HepG2 (cell line): ENCODE data around the gene RARA. TPM values are rescaled to one million over a fixed set of nuclear protein-coding genes. Genes with fewer than 3 reads are reported as not detected.
"Not testable (repeated sequence)": the region's sequence is repeated elsewhere in the genome, so short reads cannot be mapped to it uniquely, and the experiment has no call there.

ENCODE experiments used
- ATAC-seq: fragments of 200-7000 bp; cut with Tn5 transposase; 3 replicates; pipeline ENCODE4 v1.9.1; 2020; ENCODE audit warnings: mild to moderate bottlenecking, moderate library complexity
- BruUV-seq: library from RNA; stranded (reverse); fragments of 400-500 nt; replicated peaks from 2 replicates; lab custom pipeline; 2021; lab: Mats Ljungman, UMichigan
- CTCF ChIA-PET: fragments of 300-600 bp; formaldehyde crosslinking; extraction: SDS; loops from one replicate; lab custom pipeline; 2021; ENCODE audit warnings: low total read pairs, inconsistent platforms, low intra/inter-chr PET ratio; lab: Yijun Ruan, JAX
- POLR2A ChIA-PET: fragments of 350-600 bp; sonication (Branson Sonifier 250); formaldehyde crosslinking; loops from one replicate; lab custom pipeline; 2020; ENCODE audit warnings: antibody characterized with exemption, inconsistent platforms; lab: Yijun Ruan, JAX
- DNase-seq: peaks from one replicate; pipeline ENCODE4 v3.0.0-alpha.2; 2015; ENCODE audit warnings: low spot score
- FAIRE-seq: peaks from 3 replicates; lab custom pipeline; 2011; peaks lifted over from hg19 to GRCh38; lab: Jason Lieb, UNC
- H2AFZ ChIP-seq: one replicate; pipeline ENCODE4 v1.6.1; 2011; ENCODE audit warnings: low read length, inconsistent platforms
- H3K27ac ChIP-seq: fragments of 300-600 bp; 3 replicates; pipeline ENCODE4 v1.8.0; 2011; ENCODE audit warnings: mixed run types, mild to moderate bottlenecking, mixed read lengths, low read length, inconsistent platforms; ENCODE audit not compliant: insufficient read depth; ENCODE audit errors: extremely low read length
- H3K27me3 ChIP-seq, 2 experiments: fragments of 200-600 bp in 1 of 2; 2 replicates in 1 of 2; 3 replicates in 1 of 2; pipeline versions ENCODE4 v1.6.0 to v1.8.0; 2011; ENCODE audit warnings: low read length in 2 of 2, mild to moderate bottlenecking in 2 of 2, moderate library complexity in 2 of 2, inconsistent platforms in 1 of 2; ENCODE audit not compliant: insufficient read depth in 2 of 2, control insufficient read depth in 1 of 2
- H3K36me3 ChIP-seq, 2 experiments: fragments of 200-600 bp in 1 of 2; replicated peaks in 1 of 2; 2 replicates in 1 of 2; 3 replicates in 1 of 2; pipeline versions ENCODE4 v1.5.1 to v1.8.0; 2011; ENCODE audit warnings: low read length in 2 of 2, inconsistent platforms in 1 of 2; ENCODE audit not compliant: insufficient read depth in 2 of 2, control insufficient read depth in 1 of 2
- H3K4me1 ChIP-seq: 2 replicates; pipeline ENCODE4 v1.5.1; 2012; ENCODE audit warnings: low read length, inconsistent platforms; ENCODE audit not compliant: insufficient read depth
- H3K4me2 ChIP-seq: 2 replicates; pipeline ENCODE4 v1.6.0; 2011; ENCODE audit warnings: low read depth, low read length, inconsistent platforms
- H3K4me3 ChIP-seq, 3 experiments: fragments of 200-600 bp in 1 of 3; sonication (generic), shearing (Covaris generic) in 1 of 3; replicated peaks in 1 of 3; 2 replicates each; pipeline ENCODE4 v1.5.1; 2011 to 2016; ENCODE audit warnings: low read length in 3 of 3, inconsistent platforms in 2 of 3, low read depth in 2 of 3, mild to moderate bottlenecking in 2 of 3, control low read depth in 1 of 3, mixed read lengths in 1 of 3; ENCODE audit not compliant: insufficient read depth in 1 of 3
- H3K79me2 ChIP-seq: one replicate; pipeline ENCODE4 v1.6.1; 2011; ENCODE audit warnings: low read length, inconsistent platforms; ENCODE audit not compliant: insufficient read depth
- H3K9ac ChIP-seq: 2 replicates; pipeline ENCODE4 v1.6.0; 2011; ENCODE audit warnings: mild to moderate bottlenecking, low read depth, low read length, inconsistent platforms; ENCODE audit not compliant: insufficient read depth
- H3K9me3 ChIP-seq: 2 replicates; pipeline ENCODE4 v1.5.1; 2012; ENCODE audit warnings: mild to moderate bottlenecking, low read length
- H4K20me1 ChIP-seq: 2 replicates; pipeline ENCODE4 v1.6.0; 2011; ENCODE audit warnings: inconsistent platforms, mild to moderate bottlenecking, low read length, moderate library complexity; ENCODE audit not compliant: insufficient read depth
- CBX5 ChIP-seq: sonication (generic); formaldehyde crosslinking; IDR thresholded peaks from 2 replicates; pipeline ENCODE4 v1.4.0; 2020; ENCODE audit warnings: missing genetic modification reagents, borderline replicate concordance
- HNRNPUL1 ChIP-seq: fragments of 200-400 bp; formaldehyde crosslinking; IDR thresholded peaks from 2 replicates; pipeline ENCODE4 v1.6.1; 2017; ENCODE audit warnings: low read depth, mild to moderate bottlenecking, low read length, moderate library complexity
- NCOA2 ChIP-seq: sonication (generic); formaldehyde crosslinking; IDR thresholded peaks from 2 replicates; pipeline ENCODE4 v1.8.0; 2022; ENCODE audit warnings: inconsistent platforms
- NR2F6 ChIP-seq, 2 experiments: IDR thresholded peaks; 2 replicates each; pipeline ENCODE4 v1.6.1; 2016; ENCODE audit warnings: antibody characterized with exemption in 1 of 2, mild to moderate bottlenecking in 1 of 2
- SOX13 ChIP-seq, 3 experiments: fragments of 450-650 bp in 1 of 3; sonication (generic) in 1 of 3; formaldehyde crosslinking in 1 of 3; IDR thresholded peaks in 2 of 3; conservative IDR thresholded peaks in 1 of 3; 2 replicates each; pipeline versions ENCODE4 v1.5.0 to v1.6.1; 2016 to 2020; ENCODE audit warnings: antibody characterized with exemption in 1 of 3, mild to moderate bottlenecking in 1 of 3, missing compliant biosample characterization in 1 of 3, missing genetic modification reagents in 1 of 3, moderate library complexity in 1 of 3
- SOX5 ChIP-seq: IDR thresholded peaks from 2 replicates; pipeline ENCODE4 v1.6.1; 2016; ENCODE audit warnings: borderline replicate concordance
- SOX6 ChIP-seq, 2 experiments: fragments of 450-650 bp in 1 of 2; sonication (generic) in 1 of 2; formaldehyde crosslinking in 1 of 2; IDR thresholded peaks; 2 replicates each; pipeline versions ENCODE4 v1.4.0 to v1.6.1; 2017 to 2020; ENCODE audit warnings: antibody characterized with exemption in 1 of 2, mild to moderate bottlenecking in 1 of 2, missing genetic modification reagents in 1 of 2
- ZNF331 ChIP-seq: sonication (generic); formaldehyde crosslinking; IDR thresholded peaks from 2 replicates; pipeline ENCODE4 v1.4.0; 2020; ENCODE audit warnings: missing genetic modification reagents
- WGBS: methylation state at CpG from one replicate; pipeline ENCODE4 v1.1.6; 2017; ENCODE audit warnings: low lambda C conversion rate; 5-methylcytosine and 5-hydroxymethylcytosine counted together
- in situ Hi-C: cut with HindIII; loops from 2 replicates; pipeline ENCODE4 v1.10.0; 2017; ENCODE audit warnings: low pct_unique_long_range_greater_than_20kb; ENCODE audit not compliant: extremely low pct_ligation_motif_present
- intact Hi-C: fragments of 100-400 bp; cut with micrococcal nuclease; formaldehyde crosslinking; loops from one replicate; pipeline ENCODE4 v1.10.0; 2022; ENCODE audit not compliant: unreplicated experiment
- polyA plus RNA-seq, 8 experiments: library from polyadenylated mRNA; depleted of rRNA in 3 of 8; stranded (reverse) in 7 of 8; unstranded in 1 of 8; fragments of >200 nt; fragmentation: Illumina TruSeq in 4 of 8; extraction: Trizol in 4 of 8; gene quantifications; 2 replicates each; pipeline versions ENCODE4 v1.2.1 to v1.2.3, GENCODE V29; 2011 to 2016; ENCODE audit warnings: low read depth in 4 of 8, missing spikeins in 1 of 8, mixed read lengths in 1 of 8; ENCODE audit not compliant: insufficient read depth in 1 of 8
- total RNA-seq, 5 experiments: library from RNA; depleted of rRNA; stranded (reverse); fragments of >200 nt; fragmentation: Illumina TruSeq; extraction: Trizol; gene quantifications; 2 replicates each; pipeline ENCODE4 v1.2.3, GENCODE V29; 2016; ENCODE audit warnings: low read depth in 1 of 5
- TF ChIP-seq, protein P1 (sequence below): sonication (generic); formaldehyde crosslinking; IDR thresholded peaks from 2 replicates; pipeline ENCODE4 v1.4.0; 2020; ENCODE audit warnings: missing genetic modification reagents
- TF ChIP-seq, protein P2 (sequence below), 2 experiments: sonication (generic) in 1 of 2; formaldehyde crosslinking in 1 of 2; IDR thresholded peaks; 2 replicates each; pipeline versions ENCODE4 v1.4.0 to v1.6.1; 2016 to 2020; ENCODE audit warnings: borderline replicate concordance in 1 of 2, low read depth in 1 of 2, mild to moderate bottlenecking in 1 of 2, missing genetic modification reagents in 1 of 2

The RARA gene
- total and polyA plus RNA-seq, 2 of the 13 experiments (the other 11 are each of a cell fraction or from before 2014, with no cell fraction given): 6.4 to 8.6 TPM

DNA sequence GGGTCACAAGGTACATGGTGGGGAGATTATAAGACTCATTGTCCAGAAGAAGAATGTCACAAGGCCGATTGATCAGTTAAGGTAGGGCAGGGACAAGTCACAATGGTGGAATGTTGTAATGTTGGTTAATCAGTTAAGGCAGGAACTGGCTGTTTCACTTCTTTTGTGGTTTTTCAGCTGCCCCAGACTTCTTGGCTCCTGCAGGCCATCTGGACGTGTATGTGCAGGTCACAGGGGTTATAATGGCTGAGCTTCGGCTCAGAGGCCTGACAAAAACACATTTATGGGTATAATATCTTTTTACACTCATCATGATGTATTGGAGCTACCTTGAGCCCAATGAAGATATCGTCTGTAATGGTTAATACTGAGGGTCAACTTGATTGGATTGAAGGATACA is 63.7 kb downstream of the RARA start:
- H3K9me3 ChIP-seq; H3K27me3 ChIP-seq; H2AFZ ChIP-seq; ATAC-seq; H3K79me2 ChIP-seq; CTCF ChIA-PET; H3K4me3 ChIP-seq; intact Hi-C loops; H3K4me2 ChIP-seq; POLR2A ChIA-PET; H3K27ac ChIP-seq; in situ Hi-C loops; FAIRE-seq; BruUV-seq; H3K36me3 ChIP-seq; H3K9ac ChIP-seq; H4K20me1 ChIP-seq; TF ChIP-seq SOX6 (IDR thresholded peaks at IDR 0.05): not testable (repeated sequence)
- WGBS: 33% methylated on average over 4 of the region's 4 CpGs
- TF ChIP-seq, protein P1, sequence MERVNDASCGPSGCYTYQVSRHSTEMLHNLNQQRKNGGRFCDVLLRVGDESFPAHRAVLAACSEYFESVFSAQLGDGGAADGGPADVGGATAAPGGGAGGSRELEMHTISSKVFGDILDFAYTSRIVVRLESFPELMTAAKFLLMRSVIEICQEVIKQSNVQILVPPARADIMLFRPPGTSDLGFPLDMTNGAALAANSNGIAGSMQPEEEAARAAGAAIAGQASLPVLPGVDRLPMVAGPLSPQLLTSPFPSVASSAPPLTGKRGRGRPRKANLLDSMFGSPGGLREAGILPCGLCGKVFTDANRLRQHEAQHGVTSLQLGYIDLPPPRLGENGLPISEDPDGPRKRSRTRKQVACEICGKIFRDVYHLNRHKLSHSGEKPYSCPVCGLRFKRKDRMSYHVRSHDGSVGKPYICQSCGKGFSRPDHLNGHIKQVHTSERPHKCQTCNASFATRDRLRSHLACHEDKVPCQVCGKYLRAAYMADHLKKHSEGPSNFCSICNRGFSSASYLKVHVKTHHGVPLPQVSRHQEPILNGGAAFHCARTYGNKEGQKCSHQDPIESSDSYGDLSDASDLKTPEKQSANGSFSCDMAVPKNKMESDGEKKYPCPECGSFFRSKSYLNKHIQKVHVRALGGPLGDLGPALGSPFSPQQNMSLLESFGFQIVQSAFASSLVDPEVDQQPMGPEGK (CRISPR knock-in tag): peak; percentile 32; the same call in 1 of the 2 replicates
- peak; percentile 55; the same call in 1 of the 2 replicates for TF ChIP-seq CBX5 (CRISPR knock-in tag)
- 0 out of 2 replicates have a peak, but pooled peaks have one; percentile 42 for TF ChIP-seq NCOA2 (CRISPR knock-in tag)
- peak; percentile 50; the same call in 1 of the 2 replicates for TF ChIP-seq ZNF331
- TF ChIP-seq SOX5 (CRISPR knock-in tag): peak; percentile 54; the same call in 1 of the 2 replicates
- 0 out of 2 replicates have a peak, but pooled peaks have one; percentile 35 for TF ChIP-seq HNRNPUL1
- peak; percentile 35; the same call in 1 of the 2 replicates for TF ChIP-seq NR2F6 (IDR thresholded peaks at IDR 0.05)
- peak; percentile 21; the same call in 1 of the 2 replicates for TF ChIP-seq NR2F6 (CRISPR knock-in tag; IDR thresholded peaks at IDR 0.05)
- peak; percentile 59; the same call in 1 of the 2 replicates for TF ChIP-seq SOX13 (IDR thresholded peaks at IDR 0.05)
- peak in 1 of 2 experiments; percentile 86; a peak in 2 of 4 replicates for TF ChIP-seq SOX13 (CRISPR knock-in tag; conservative IDR thresholded peaks at IDR 0.05 in 1 of 2, IDR thresholded peaks at IDR 0.05 in 1 of 2)
- peak; percentile 22; the same call in 1 of the 2 replicates for TF ChIP-seq SOX6 (CRISPR knock-in tag; IDR thresholded peaks at IDR 0.05)
- TF ChIP-seq, protein P2, sequence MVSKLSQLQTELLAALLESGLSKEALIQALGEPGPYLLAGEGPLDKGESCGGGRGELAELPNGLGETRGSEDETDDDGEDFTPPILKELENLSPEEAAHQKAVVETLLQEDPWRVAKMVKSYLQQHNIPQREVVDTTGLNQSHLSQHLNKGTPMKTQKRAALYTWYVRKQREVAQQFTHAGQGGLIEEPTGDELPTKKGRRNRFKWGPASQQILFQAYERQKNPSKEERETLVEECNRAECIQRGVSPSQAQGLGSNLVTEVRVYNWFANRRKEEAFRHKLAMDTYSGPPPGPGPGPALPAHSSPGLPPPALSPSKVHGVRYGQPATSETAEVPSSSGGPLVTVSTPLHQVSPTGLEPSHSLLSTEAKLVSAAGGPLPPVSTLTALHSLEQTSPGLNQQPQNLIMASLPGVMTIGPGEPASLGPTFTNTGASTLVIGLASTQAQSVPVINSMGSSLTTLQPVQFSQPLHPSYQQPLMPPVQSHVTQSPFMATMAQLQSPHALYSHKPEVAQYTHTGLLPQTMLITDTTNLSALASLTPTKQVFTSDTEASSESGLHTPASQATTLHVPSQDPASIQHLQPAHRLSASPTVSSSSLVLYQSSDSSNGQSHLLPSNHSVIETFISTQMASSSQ (IDR thresholded peaks at IDR 0.05; ENCODE audit: low read depth): peak; percentile 77
- TF ChIP-seq, protein P2 (CRISPR knock-in tag; IDR thresholded peaks at IDR 0.05; ENCODE audit: borderline replicate concordance): peak; percentile 87
- peaks cover 22% of the 10 kb centered on the region for H3K4me1 ChIP-seq
- peak; percentile 68 for DNase-seq
